H9 (cell line): Measurements from ENCODE around the gene DAB2IP. TPM values are rescaled to one million over a fixed set of nuclear protein-coding genes. Genes with fewer than 3 reads are reported as not detected.

Experiments used
- DNase-seq: peaks from one replicate; pipeline ENCODE4 v3.0.0-alpha.2; 2017
- H2AFZ ChIP-seq: one replicate; pipeline ENCODE4 v1.6.1; 2013; ENCODE audit warnings: mild to moderate bottlenecking, low read length, control low read depth, moderate library complexity
- H2AK5ac ChIP-seq: 2 replicates; pipeline ENCODE4 v1.6.1; 2013; ENCODE audit warnings: low read length, control low read depth, mixed read lengths; ENCODE audit not compliant: insufficient read length
- H2BK120ac ChIP-seq: one replicate; pipeline ENCODE4 v1.6.1; 2013; ENCODE audit warnings: low read depth, mild to moderate bottlenecking, low read length, control low read depth, inconsistent platforms; ENCODE audit not compliant: poor library complexity, severe bottlenecking
- H2BK12ac ChIP-seq: 2 replicates; pipeline ENCODE4 v1.6.1; 2013; ENCODE audit warnings: low read length, control low read depth, mixed read lengths, low read depth; ENCODE audit not compliant: insufficient read length
- H2BK15ac ChIP-seq: 2 replicates; pipeline ENCODE4 v1.6.1; 2013; ENCODE audit warnings: low read depth, low read length, control low read depth
- H2BK20ac ChIP-seq: one replicate; pipeline ENCODE4 v1.6.1; 2013; ENCODE audit warnings: low read depth, mild to moderate bottlenecking, low read length, control low read depth, inconsistent platforms; ENCODE audit not compliant: poor library complexity, severe bottlenecking
- H2BK5ac ChIP-seq: 2 replicates; pipeline ENCODE4 v1.6.1; 2013; ENCODE audit warnings: low read length, control low read depth, mixed read lengths; ENCODE audit not compliant: insufficient read length
- H3K14ac ChIP-seq: 2 replicates; pipeline ENCODE4 v1.6.1; 2013; ENCODE audit warnings: low read length, control low read depth; ENCODE audit not compliant: insufficient read depth
- H3K18ac ChIP-seq: 2 replicates; pipeline ENCODE4 v1.6.1; 2013; ENCODE audit warnings: low read depth, mild to moderate bottlenecking, mixed read lengths, low read length, control low read depth; ENCODE audit not compliant: insufficient read length
- H3K23ac ChIP-seq: 2 replicates; pipeline ENCODE4 v1.6.1; 2013; ENCODE audit warnings: low read length, control low read depth, mixed read lengths, low read depth; ENCODE audit not compliant: insufficient read length
- H3K23me2 ChIP-seq: 2 replicates; pipeline ENCODE4 v1.6.1; 2013; ENCODE audit warnings: low read depth, mild to moderate bottlenecking, mixed read lengths, low read length, control low read depth; ENCODE audit not compliant: insufficient read length, poor library complexity, severe bottlenecking
- H3K27ac ChIP-seq: 2 replicates; pipeline ENCODE4 v1.5.1; 2013; ENCODE audit warnings: low read length, control low read depth, mixed read lengths, low read depth; ENCODE audit not compliant: insufficient read length
- H3K27me3 ChIP-seq: 2 replicates; pipeline ENCODE4 v1.6.1; 2013; ENCODE audit warnings: low read length, control low read depth, inconsistent platforms; ENCODE audit not compliant: insufficient read depth
- H3K4ac ChIP-seq: 2 replicates; pipeline ENCODE4 v1.6.1; 2013; ENCODE audit warnings: low read depth, mild to moderate bottlenecking, control low read depth, inconsistent platforms, low read length, moderate library complexity
- H3K4me1 ChIP-seq: 2 replicates; pipeline ENCODE4 v1.6.1; 2013; ENCODE audit warnings: low read length, control low read depth, inconsistent platforms; ENCODE audit not compliant: insufficient read depth
- H3K4me2 ChIP-seq: 2 replicates; pipeline ENCODE4 v1.6.1; 2013; ENCODE audit warnings: low read length, control low read depth, mixed read lengths; ENCODE audit not compliant: insufficient read length, insufficient read depth
- H3K56ac ChIP-seq: 2 replicates; pipeline ENCODE4 v1.6.1; 2013; ENCODE audit warnings: low read depth, mild to moderate bottlenecking, mixed read lengths, low read length, control low read depth; ENCODE audit not compliant: insufficient read length
- H3K79me1 ChIP-seq: 2 replicates; pipeline ENCODE4 v1.6.1; 2013; ENCODE audit warnings: low read depth, mild to moderate bottlenecking, moderate library complexity, low read length, control low read depth, inconsistent platforms; ENCODE audit not compliant: insufficient read depth, poor library complexity, severe bottlenecking
- H3K79me2 ChIP-seq: 2 replicates; pipeline ENCODE4 v1.6.1; 2013; ENCODE audit warnings: low read length, control low read depth, inconsistent platforms; ENCODE audit not compliant: insufficient read depth
- H3K9ac ChIP-seq: 2 replicates; pipeline ENCODE4 v1.6.1; 2013; ENCODE audit warnings: low read length, control low read depth, mixed read lengths; ENCODE audit not compliant: insufficient read length; ENCODE audit errors: extremely low read depth
- H3K9me3 ChIP-seq: one replicate; pipeline ENCODE4 v1.6.1; 2013; ENCODE audit warnings: low read depth, low read length, inconsistent platforms; ENCODE audit not compliant: control insufficient read depth
- H3T11ph ChIP-seq: one replicate; pipeline ENCODE4 v1.6.1; 2013; ENCODE audit warnings: mild to moderate bottlenecking, low read length, control low read depth, inconsistent platforms
- H4K20me1 ChIP-seq: one replicate; pipeline ENCODE4 v1.6.1; 2013; ENCODE audit not compliant: control insufficient read depth, insufficient read length, insufficient read depth
- H4K5ac ChIP-seq: 2 replicates; pipeline ENCODE4 v1.6.1; 2013; ENCODE audit warnings: low read depth, mild to moderate bottlenecking, mixed read lengths, low read length, control low read depth; ENCODE audit not compliant: insufficient read length
- H4K8ac ChIP-seq: replicated peaks from 2 replicates; pipeline ENCODE4 v1.6.1; 2013; ENCODE audit warnings: low read length, control low read depth, mixed read lengths, low read depth; ENCODE audit not compliant: insufficient read length
- H4K91ac ChIP-seq: 2 replicates; pipeline ENCODE4 v1.6.1; 2013; ENCODE audit warnings: low read depth, mild to moderate bottlenecking, moderate library complexity, mixed read lengths, low read length, control low read depth; ENCODE audit not compliant: insufficient read length
- H3K27ac Mint-ChIP-seq, 3 experiments: 2 replicates in 2 of 3; 3 replicates in 1 of 3; pipeline ENCODE4 v1.8.0; 2020 to 2021; ENCODE audit warnings: mixed read lengths in 3 of 3, mild to moderate bottlenecking in 1 of 3, moderate library complexity in 1 of 3
- H3K27me3 Mint-ChIP-seq: 2 replicates; pipeline ENCODE4 v1.8.0; 2021; ENCODE audit warnings: low read depth, mild to moderate bottlenecking, moderate library complexity, mixed read lengths
- H3K36me3 Mint-ChIP-seq, 3 experiments: 2 replicates in 2 of 3; 3 replicates in 1 of 3; pipeline ENCODE4 v1.8.0; 2020 to 2021; ENCODE audit warnings: low read depth in 3 of 3, mixed read lengths in 3 of 3; ENCODE audit not compliant: insufficient read depth in 1 of 3
- H3K4me1 Mint-ChIP-seq, 2 experiments: 2 replicates each; pipeline ENCODE4 v1.8.0; 2020; ENCODE audit warnings: mixed read lengths in 2 of 2
- H3K4me3 Mint-ChIP-seq, 2 experiments: 2 replicates in 1 of 2; 3 replicates in 1 of 2; pipeline ENCODE4 v1.8.0; 2020 to 2021; ENCODE audit warnings: mild to moderate bottlenecking in 2 of 2, mixed read lengths in 2 of 2, moderate library complexity in 1 of 2
- H3K9me3 Mint-ChIP-seq, 2 experiments: 2 replicates in 1 of 2; 3 replicates in 1 of 2; pipeline ENCODE4 v1.8.0; 2020; ENCODE audit warnings: mild to moderate bottlenecking in 2 of 2, mixed read lengths in 2 of 2, moderate library complexity in 1 of 2
- CTCF ChIP-seq: fragments of 200-600 bp; sonication (generic); conservative IDR thresholded peaks from 3 replicates; pipeline ENCODE4 v1.8.0; 2021; ENCODE audit warnings: antibody characterized with exemption, mild to moderate bottlenecking
- WGBS: extraction: QIAGEN DNeasy Blood & Tissue Kit; methylation state at CpG from one replicate; pipeline ENCODE4 v1.1.7; 2013; ENCODE audit warnings: missing lambda C conversion rate, low lambda C conversion rate, mixed read lengths; ENCODE audit not compliant: insufficient read length; ENCODE audit errors: extremely low coverage; 5-methylcytosine and 5-hydroxymethylcytosine counted together
- total RNA-seq: library from RNA; stranded (reverse); gene quantifications from 2 replicates; pipeline ENCODE4 v1.2.1, GENCODE V29; 2021

DAB2IP gene
- total RNA-seq, 1 experiment from 2014 or later: 22.6 TPM

GRCh38 chr9:121672213-121672612 lies 20.8 kb downstream of the DAB2IP start:
- H3K14ac ChIP-seq: peak overlapping the region; percentile 65; the same call in 1 of the 2 replicates
- H2BK15ac ChIP-seq: no peak overlapping the region
- H3K18ac ChIP-seq: no peak overlapping the region
- H3K27me3 ChIP-seq: no peaks in the 10 kb centered on the region
- no peak overlapping the region for H3K56ac ChIP-seq
- H4K8ac ChIP-seq: no peak overlapping the region
- H2BK12ac ChIP-seq: no peak overlapping the region
- H2AK5ac ChIP-seq: no peak overlapping the region
- no peak overlapping the region for H4K5ac ChIP-seq
- H2BK20ac ChIP-seq: no peak overlapping the region
- H2BK120ac ChIP-seq: no peak overlapping the region
- H3K79me1 ChIP-seq: peaks cover 3% of the 10 kb centered on the region
- no peak overlapping the region for H2BK5ac ChIP-seq
- peaks cover 8% of the 10 kb centered on the region; the same call in 1 of the 2 replicates for H3K4me1 ChIP-seq
- no peak overlapping the region for H3K9ac ChIP-seq
- no peak overlapping the region for H3K4me2 ChIP-seq
- no peaks in the 10 kb centered on the region for H3K23me2 ChIP-seq
- H3K27me3 Mint-ChIP-seq: peaks cover 4% of the 10 kb centered on the region
- no peaks in the 10 kb centered on the region for H3K79me2 ChIP-seq
- DNase-seq: no peak
- H3K4ac ChIP-seq: no peak overlapping the region; the same call in 1 of the 2 replicates
- no peak overlapping the region for H4K91ac ChIP-seq
- H2AFZ ChIP-seq: no peak overlapping the region
- H3K23ac ChIP-seq: no peak overlapping the region
- H3K9me3 ChIP-seq: no peaks in the 10 kb centered on the region
- H3K9me3 Mint-ChIP-seq: no peaks in the 10 kb centered on the region
- H3K36me3 Mint-ChIP-seq: peaks cover 0 to 13% (median 4%) of the 10 kb centered on the region in 3 experiments; a peak in 4 of 7 replicates
- no peak for TF ChIP-seq CTCF
- WGBS: no CpG with 5 or more reads among the region's 7 CpGs
- H3T11ph ChIP-seq: no peak overlapping the region
- H3K4me1 Mint-ChIP-seq: peaks cover 28% of the 10 kb centered on the region in 2 experiments
- H3K4me3 Mint-ChIP-seq: no peak overlapping the region
- H4K20me1 ChIP-seq: no peaks in the 10 kb centered on the region
- no peak overlapping the region for H3K27ac ChIP-seq
- H3K27ac Mint-ChIP-seq: no peak overlapping the region
